HG03135 (cell line): ENCODE data around the gene PYGB.

Source experiments
- ATAC-seq: cut with Tn5 transposase; IDR thresholded peaks from one replicate; pipeline ENCODE4 v1.9.1; 2021; ENCODE audit warnings: mild to moderate bottlenecking, moderate library complexity; ENCODE audit not compliant: unreplicated experiment

PYGB gene

GRCh38 chr20:25247956-25248785 lies at the start of gene PYGB:
TSS of gene PYGB (plus strand) at chr20:25248085. CDS start at chr20:25248179, 94 bp downstream.
- peak; percentile 60 for ATAC-seq

GRCh38 chr20:25198663-25199383 lies 49.1 kb upstream of the PYGB start:
- ATAC-seq: no peak

- ATAC-seq: no peak
Measured at GRCh38 chr20:25199473-25200260, 48.2 kb upstream of the PYGB start.

- ATAC-seq: no peak
Measured at GRCh38 chr20:25203089-25203488, 44.8 kb upstream of the PYGB start.

GRCh38 chr20:25203871-25204320 lies 44.0 kb upstream of the PYGB start:
- no peak for ATAC-seq

GRCh38 chr20:25204550-25205276 lies 43.2 kb upstream of the PYGB start:
- ATAC-seq: no peak

GRCh38 chr20:25205277-25206062 lies 42.4 kb upstream of the PYGB start:
- no peak for ATAC-seq

- ATAC-seq: no peak
Measured at GRCh38 chr20:25206063-25206403, 41.9 kb upstream of the PYGB start.

- ATAC-seq: no peak
Measured at GRCh38 chr20:25206548-25206947, 41.3 kb upstream of the PYGB start.

GRCh38 chr20:25207149-25207959 lies 40.5 kb upstream of the PYGB start:
- no peak for ATAC-seq

GRCh38 chr20:25207960-25208534 lies 39.8 kb upstream of the PYGB start:
- no peak for ATAC-seq

- no peak for ATAC-seq
Measured at GRCh38 chr20:25209400-25209799, 38.5 kb upstream of the PYGB start.

- ATAC-seq: no peak
Measured at GRCh38 chr20:25209911-25210310, 38.0 kb upstream of the PYGB start.

GRCh38 chr20:25211273-25211672 lies 36.6 kb upstream of the PYGB start:
- ATAC-seq: no peak

- ATAC-seq: no peak
Measured at GRCh38 chr20:25212242-25212641, 35.6 kb upstream of the PYGB start.

GRCh38 chr20:25213566-25214425 lies 34.1 kb upstream of the PYGB start:
- ATAC-seq: no peak

- ATAC-seq: no peak
Measured at GRCh38 chr20:25214426-25214790, 33.5 kb upstream of the PYGB start.

- ATAC-seq: no peak
Measured at GRCh38 chr20:25214819-25215218, 33.1 kb upstream of the PYGB start.
